ENCODE data around the gene TSPAN18.
"Not testable (repeated sequence)": the region's sequence is repeated elsewhere in the genome, so short reads cannot be mapped to it uniquely, and the experiment has no call there.

The TSPAN18 gene

DNA sequence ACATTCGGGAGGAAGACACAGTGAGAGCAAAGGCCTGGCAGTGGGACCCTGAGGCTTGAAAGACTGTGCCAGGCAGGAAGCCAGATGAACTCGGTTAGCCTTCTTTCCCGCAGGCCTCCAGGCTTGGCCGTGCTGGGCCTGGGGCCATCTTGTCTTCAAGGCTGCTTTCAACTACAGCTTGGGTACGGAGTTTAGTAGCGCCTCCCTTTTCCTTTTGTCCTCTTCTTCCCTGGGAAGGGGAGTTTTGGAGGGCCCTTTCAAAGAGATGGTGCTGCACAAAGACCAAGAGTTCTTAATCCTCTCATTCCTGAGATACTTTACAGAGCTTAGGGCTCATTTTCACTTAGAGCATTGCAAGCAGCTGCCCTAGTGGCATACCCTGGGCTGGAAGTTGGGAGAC lies 136.5 kb downstream of the TSPAN18 start:
- FAIRE-seq (no peak), DNase-seq (ENCODE audit: low spot score) (no peak)

- FAIRE-seq (no peak), DNase-seq (ENCODE audit: low spot score) (no peak)
These were observed 139.1 kb downstream of the TSPAN18 start for GRCh38 chr11:44865866-44866272.

DNA sequence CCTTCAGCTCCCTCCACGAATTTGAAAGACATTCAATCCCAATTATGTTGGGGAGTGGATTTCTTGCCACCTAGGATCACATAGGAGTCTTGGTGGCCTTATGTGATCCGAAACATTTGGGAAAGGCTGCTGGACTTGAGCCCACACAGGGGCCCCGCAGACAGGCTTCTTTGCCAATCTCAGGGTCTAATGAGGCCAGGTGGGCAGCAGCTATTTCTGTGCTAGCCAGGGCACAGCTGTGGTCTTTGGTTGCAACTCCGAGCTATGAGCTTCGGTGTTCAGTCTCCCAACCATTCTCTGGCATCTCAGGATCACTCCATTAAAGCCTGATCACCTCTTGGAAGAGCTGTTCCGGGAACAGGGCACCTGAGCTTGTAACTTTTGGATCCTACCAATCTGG lies 139.5 kb downstream of the TSPAN18 start:
- no peak for FAIRE-seq

GRCh38 chr11:44868021-44868420 lies 141.3 kb downstream of the TSPAN18 start:
- FAIRE-seq (no peak), DNase-seq (ENCODE audit: low spot score) (no peak)

More for the DNA sequence above, 139.5 kb downstream of the TSPAN18 start:
- no peak for DNase-seq (ENCODE audit: low spot score)

GRCh38 chr11:44868455-44869421 lies 142.0 kb downstream of the TSPAN18 start:
- FAIRE-seq (no peak), DNase-seq (ENCODE audit: low spot score) (no peak)

- DNase-seq (ENCODE audit: low spot score): no peak
- no peak for FAIRE-seq
These were observed 143.4 kb downstream of the TSPAN18 start for GRCh38 chr11:44870181-44870580.

GRCh38 chr11:44870615-44871176 lies 143.9 kb downstream of the TSPAN18 start:
- FAIRE-seq (no peak), DNase-seq (ENCODE audit: low spot score) (no peak)

GRCh38 chr11:44871682-44872081 lies 144.9 kb downstream of the TSPAN18 start:
- DNase-seq (ENCODE audit: low spot score); FAIRE-seq: not testable (repeated sequence)

DNA sequence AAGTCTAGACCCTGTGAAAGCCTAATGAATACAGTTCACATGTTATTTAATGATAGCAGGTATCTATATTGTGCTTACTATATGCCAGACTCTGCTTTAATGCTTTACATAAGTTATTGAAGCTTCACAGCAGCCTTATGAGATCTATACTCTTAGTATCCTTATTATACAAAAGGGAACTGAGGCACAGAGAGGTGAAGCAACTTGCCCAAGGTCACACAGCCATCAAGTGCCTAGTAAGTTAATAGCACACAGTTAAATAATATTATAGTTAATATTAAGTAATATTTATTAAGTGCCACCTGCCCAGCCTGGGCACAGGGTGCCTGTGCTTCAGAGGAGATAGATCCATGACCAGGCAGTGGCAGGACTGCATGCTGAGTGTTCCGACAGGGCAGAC lies 145.8 kb downstream of the TSPAN18 start:
- FAIRE-seq: no peak

GRCh38 chr11:44873537-44873936 lies 146.8 kb downstream of the TSPAN18 start:
- no peak for FAIRE-seq

More for the DNA sequence above, 145.8 kb downstream of the TSPAN18 start:
- no peak for DNase-seq (ENCODE audit: low spot score)

GRCh38 chr11:44874284-44874683 lies 147.5 kb downstream of the TSPAN18 start:
- FAIRE-seq: no peak
- DNase-seq (ENCODE audit: low spot score): no peak

More at GRCh38 chr11:44873537-44873936, 146.8 kb downstream of the TSPAN18 start:
- DNase-seq (ENCODE audit: low spot score): no peak

GRCh38 chr11:44875037-44875436 lies 148.3 kb downstream of the TSPAN18 start:
- FAIRE-seq (no peak), DNase-seq (ENCODE audit: low spot score) (no peak)

GRCh38 chr11:44876194-44876723 lies 149.5 kb downstream of the TSPAN18 start:
- FAIRE-seq: no peak

DNA sequence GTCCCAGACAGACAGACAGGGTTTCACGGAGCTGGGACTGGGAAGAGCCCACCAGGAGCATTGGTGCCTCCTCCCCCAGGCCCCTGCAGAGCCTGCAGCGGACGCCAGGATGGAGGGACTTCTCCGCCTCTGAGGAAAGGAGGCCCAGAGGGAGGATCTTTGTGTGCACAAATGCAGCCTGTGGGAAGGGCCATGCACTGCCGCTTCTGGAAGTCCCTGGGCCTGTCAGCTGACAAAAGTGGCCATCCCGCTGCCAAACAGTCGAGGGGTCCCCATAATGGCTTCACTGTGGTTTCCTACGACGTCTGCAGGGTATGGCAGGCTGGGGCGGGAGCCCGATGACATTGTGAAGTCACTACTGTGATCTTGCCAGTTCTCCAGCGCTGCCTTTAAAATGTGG lies 150.1 kb downstream of the TSPAN18 start:
- DNase-seq (ENCODE audit: low spot score) (no peak), FAIRE-seq (no peak)

More at GRCh38 chr11:44876194-44876723, 149.5 kb downstream of the TSPAN18 start:
- DNase-seq (ENCODE audit: low spot score): no peak

DNA sequence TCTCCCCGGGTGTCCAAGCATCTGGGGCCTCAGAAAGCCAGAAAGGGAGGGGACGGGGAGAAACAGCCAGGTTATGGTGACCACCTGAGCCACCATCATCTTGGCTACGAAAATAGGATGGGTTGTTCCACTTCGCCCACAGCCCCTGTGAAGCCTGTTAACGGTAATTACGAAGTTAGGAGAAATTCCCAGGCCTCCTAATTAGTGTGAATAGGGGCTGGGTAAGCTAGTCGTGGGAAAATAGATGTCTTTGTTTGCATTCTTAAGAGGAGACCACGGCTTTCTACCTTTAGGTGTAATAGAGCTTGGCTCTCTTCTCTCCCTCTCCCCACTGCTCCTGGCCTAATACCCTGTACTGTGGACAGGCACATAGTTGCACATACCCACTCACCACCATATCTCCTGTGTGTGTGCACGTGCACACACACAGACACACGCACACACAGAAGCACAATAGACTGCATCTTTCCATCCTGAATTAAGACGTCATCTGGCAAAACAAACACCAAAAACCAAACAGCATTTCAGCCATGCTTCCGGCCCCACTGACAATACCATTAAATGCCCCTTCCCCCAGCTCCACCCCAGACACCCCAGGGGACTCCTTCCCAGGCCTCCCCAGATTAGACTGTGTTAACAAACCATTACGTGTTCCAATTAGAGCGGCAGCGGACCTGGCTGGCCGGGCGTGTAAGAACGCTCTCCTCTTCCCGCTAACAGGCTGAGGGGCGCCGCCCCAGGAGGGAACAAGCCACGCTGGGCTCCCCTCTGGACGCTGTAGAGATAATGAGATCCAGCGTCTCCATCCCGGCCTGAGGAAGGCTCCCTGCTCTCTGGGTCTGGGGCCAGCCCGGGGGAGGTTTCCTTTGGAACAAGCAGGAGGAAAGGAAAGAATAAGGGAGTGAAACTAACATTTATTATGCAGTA lies 151.1 kb downstream of the TSPAN18 start:
- FAIRE-seq (no peak), DNase-seq (ENCODE audit: low spot score) (no peak)

- no peak for FAIRE-seq
These were observed 151.9 kb downstream of the TSPAN18 start for GRCh38 chr11:44878711-44879110.

GRCh38 chr11:44879432-44879831 lies 152.7 kb downstream of the TSPAN18 start:
- no peak for FAIRE-seq
- no peak for DNase-seq (ENCODE audit: low spot score)

More at GRCh38 chr11:44878711-44879110, 151.9 kb downstream of the TSPAN18 start:
- DNase-seq (ENCODE audit: low spot score): no peak

- no peak for FAIRE-seq
- DNase-seq (ENCODE audit: low spot score): no peak
These were observed 153.7 kb downstream of the TSPAN18 start for GRCh38 chr11:44880511-44880910.

GRCh38 chr11:44880953-44881352 lies 154.2 kb downstream of the TSPAN18 start:
- FAIRE-seq (no peak), DNase-seq (ENCODE audit: low spot score) (no peak)

- FAIRE-seq: no peak
- DNase-seq (ENCODE audit: low spot score): no peak
These were observed 156.5 kb downstream of the TSPAN18 start for GRCh38 chr11:44883277-44883676.

DNA sequence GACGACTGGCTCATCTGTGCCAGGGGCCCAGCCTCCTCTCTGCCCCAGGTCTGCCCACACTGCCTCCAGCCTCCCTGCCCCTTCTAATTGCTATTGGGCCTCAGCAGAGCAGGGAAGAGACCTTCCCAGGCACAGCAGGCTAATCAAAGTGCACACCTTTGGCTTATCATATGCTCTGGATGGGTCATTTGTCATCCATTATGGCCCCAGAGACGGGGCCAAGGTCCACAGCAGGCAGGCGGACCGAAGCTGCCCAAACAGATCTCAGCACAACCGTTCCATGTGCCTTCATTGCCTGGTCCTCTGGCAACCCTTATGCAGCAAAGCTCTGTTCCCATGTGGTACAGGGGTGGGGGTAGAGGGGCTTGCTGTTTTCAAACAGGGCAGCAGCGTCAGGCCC lies 157.3 kb downstream of the TSPAN18 start:
- DNase-seq (ENCODE audit: low spot score): no peak
- peak; percentile 23 for FAIRE-seq

All from urothelium cell line (cell line).